Measurements from ENCODE around the gene GAS2.

Gene GAS2

GRCh38 chr11:22730319-22730718, 63.9 kb downstream of the GAS2 start:
- DNase-seq: no peak

- no peak for DNase-seq
Observed at GRCh38 chr11:22732588-22732987, 66.2 kb downstream of the GAS2 start.

GRCh38 chr11:22733475-22734248, 67.3 kb downstream of the GAS2 start:
- no peak for DNase-seq

GRCh38 chr11:22734628-22735345, 68.4 kb downstream of the GAS2 start:
- DNase-seq: no peak

- DNase-seq: no peak
Observed at GRCh38 chr11:22742157-22742613, 75.8 kb downstream of the GAS2 start.

- no peak for DNase-seq
Observed at GRCh38 chr11:22749536-22749935, 83.1 kb downstream of the GAS2 start.

GRCh38 chr11:22752908-22753310, 86.5 kb downstream of the GAS2 start:
- no peak for DNase-seq

GRCh38 chr11:22753416-22753815, 87.0 kb downstream of the GAS2 start:
- peak; percentile 1 for DNase-seq

GRCh38 chr11:22761066-22761465, 94.7 kb downstream of the GAS2 start:
- no peak for DNase-seq

- no peak for DNase-seq
Observed at GRCh38 chr11:22763166-22763565, 96.8 kb downstream of the GAS2 start.

GRCh38 chr11:22764735-22765134, 98.3 kb downstream of the GAS2 start:
- no peak for DNase-seq

GRCh38 chr11:22768281-22768680, 101.9 kb downstream of the GAS2 start:
- no peak for DNase-seq

- DNase-seq: no peak
Observed at GRCh38 chr11:22769081-22769480, 102.7 kb downstream of the GAS2 start.

GRCh38 chr11:22774716-22775115, 108.3 kb downstream of the GAS2 start:
- DNase-seq: no peak

- DNase-seq: no peak
Observed at GRCh38 chr11:22775248-22775647, 108.8 kb downstream of the GAS2 start.

- no peak for DNase-seq
Observed at GRCh38 chr11:22778642-22779041, 112.2 kb downstream of the GAS2 start.

- DNase-seq: no peak
Observed at GRCh38 chr11:22779850-22780249, 113.4 kb downstream of the GAS2 start.

GRCh38 chr11:22780952-22781593, 114.7 kb downstream of the GAS2 start:
- no peak for DNase-seq

GRCh38 chr11:22785251-22785650, 118.8 kb downstream of the GAS2 start:
- no peak for DNase-seq

- DNase-seq: no peak
Observed at GRCh38 chr11:22786475-22786874, 120.1 kb downstream of the GAS2 start.

GRCh38 chr11:22787055-22787454, 120.6 kb downstream of the GAS2 start:
- DNase-seq: no peak

GRCh38 chr11:22787551-22788162, 121.2 kb downstream of the GAS2 start:
- peak; percentile 31 for DNase-seq

GRCh38 chr11:22792497-22792896, 126.1 kb downstream of the GAS2 start:
- no peak for DNase-seq
